ENCODE measurements around the gene CLSTN1.

Gene CLSTN1

DNA sequence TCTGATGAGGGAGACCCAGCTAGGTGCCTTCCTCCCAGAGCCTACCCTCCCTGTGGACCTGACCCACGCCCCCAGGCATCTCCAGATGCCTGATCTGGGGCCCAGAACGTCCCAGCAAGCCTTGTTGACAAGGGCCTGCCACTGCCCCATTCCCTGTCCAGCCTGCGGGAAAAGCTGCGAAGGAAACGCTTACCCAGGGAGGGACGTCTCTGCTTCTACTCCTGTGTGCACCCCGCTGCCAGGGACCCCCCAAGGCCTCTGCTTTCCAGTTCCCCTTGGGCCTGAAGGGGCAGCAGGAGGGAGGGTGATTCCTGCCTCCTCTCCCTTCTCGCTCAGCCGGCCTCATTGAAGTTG is 11.6 kb upstream of the CLSTN1 start:
- TF ChIP-seq BACH2 (CRISPR knock-in tag; IDR thresholded peaks at IDR 0.05; ENCODE audit: borderline replicate concordance) (no peak), ZNF8 (CRISPR knock-in tag; IDR thresholded peaks at IDR 0.05) (no peak)
- TF ChIP-seq, protein P1, sequence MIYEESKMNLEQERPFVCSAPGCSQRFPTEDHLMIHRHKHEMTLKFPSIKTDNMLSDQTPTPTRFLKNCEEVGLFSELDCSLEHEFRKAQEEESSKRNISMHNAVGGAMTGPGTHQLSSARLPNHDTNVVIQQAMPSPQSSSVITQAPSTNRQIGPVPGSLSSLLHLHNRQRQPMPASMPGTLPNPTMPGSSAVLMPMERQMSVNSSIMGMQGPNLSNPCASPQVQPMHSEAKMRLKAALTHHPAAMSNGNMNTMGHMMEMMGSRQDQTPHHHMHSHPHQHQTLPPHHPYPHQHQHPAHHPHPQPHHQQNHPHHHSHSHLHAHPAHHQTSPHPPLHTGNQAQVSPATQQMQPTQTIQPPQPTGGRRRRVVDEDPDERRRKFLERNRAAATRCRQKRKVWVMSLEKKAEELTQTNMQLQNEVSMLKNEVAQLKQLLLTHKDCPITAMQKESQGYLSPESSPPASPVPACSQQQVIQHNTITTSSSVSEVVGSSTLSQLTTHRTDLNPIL (CRISPR knock-in tag; IDR thresholded peaks at IDR 0.05; ENCODE audit: low read depth) = no peak
- no peak for ATAC-seq

- ATAC-seq = no peak
- no peak for TF ChIP-seq TOX (CRISPR knock-in tag; IDR thresholded peaks at IDR 0.05; ENCODE audit: borderline replicate concordance)
- no peak for TF ChIP-seq CSDC2 (CRISPR knock-in tag; IDR thresholded peaks at IDR 0.05)
- TF ChIP-seq BACH2 (CRISPR knock-in tag; IDR thresholded peaks at IDR 0.05; ENCODE audit: borderline replicate concordance) = no peak
- no peak for TF ChIP-seq CSRNP3 (CRISPR knock-in tag; IDR thresholded peaks at IDR 0.05)
- TF ChIP-seq RARB (CRISPR knock-in tag; IDR thresholded peaks at IDR 0.05) = no peak
- no peak for TF ChIP-seq GLIS3 (CRISPR knock-in tag; IDR thresholded peaks at IDR 0.05)
- TF ChIP-seq ZC3H10 (CRISPR knock-in tag; IDR thresholded peaks at IDR 0.05) = no peak
- TF ChIP-seq ZNF565 (CRISPR knock-in tag; conservative IDR thresholded peaks at IDR 0.05; ENCODE audit: low read depth) = no peak
- no peak for TF ChIP-seq ZNF8 (CRISPR knock-in tag; IDR thresholded peaks at IDR 0.05)
- no peak for TF ChIP-seq PPARA (CRISPR knock-in tag; IDR thresholded peaks at IDR 0.05; ENCODE audit: borderline replicate concordance)
- no peak for TF ChIP-seq TCF4 (CRISPR knock-in tag; IDR thresholded peaks at IDR 0.05; ENCODE audit: borderline replicate concordance)
- no peak for TF ChIP-seq OSR1 (CRISPR knock-in tag; IDR thresholded peaks at IDR 0.05)
- no peak for TF ChIP-seq ZNF70 (CRISPR knock-in tag; IDR thresholded peaks at IDR 0.05)
- no peak for TF ChIP-seq ZFP3 (CRISPR knock-in tag; IDR thresholded peaks at IDR 0.05)
- no peak for TF ChIP-seq POU6F1 (CRISPR knock-in tag; IDR thresholded peaks at IDR 0.05; ENCODE audit: borderline replicate concordance, low read depth)
- TF ChIP-seq ZFP30 (CRISPR knock-in tag; IDR thresholded peaks at IDR 0.05) = no peak
- TF ChIP-seq TSHZ2 (CRISPR knock-in tag; IDR thresholded peaks at IDR 0.05) = no peak
- TF ChIP-seq, protein P1 (CRISPR knock-in tag; IDR thresholded peaks at IDR 0.05; ENCODE audit: low read depth) = no peak
Measured at GRCh38 chr1:9833632-9834031, 9.9 kb upstream of the CLSTN1 start.

DNA sequence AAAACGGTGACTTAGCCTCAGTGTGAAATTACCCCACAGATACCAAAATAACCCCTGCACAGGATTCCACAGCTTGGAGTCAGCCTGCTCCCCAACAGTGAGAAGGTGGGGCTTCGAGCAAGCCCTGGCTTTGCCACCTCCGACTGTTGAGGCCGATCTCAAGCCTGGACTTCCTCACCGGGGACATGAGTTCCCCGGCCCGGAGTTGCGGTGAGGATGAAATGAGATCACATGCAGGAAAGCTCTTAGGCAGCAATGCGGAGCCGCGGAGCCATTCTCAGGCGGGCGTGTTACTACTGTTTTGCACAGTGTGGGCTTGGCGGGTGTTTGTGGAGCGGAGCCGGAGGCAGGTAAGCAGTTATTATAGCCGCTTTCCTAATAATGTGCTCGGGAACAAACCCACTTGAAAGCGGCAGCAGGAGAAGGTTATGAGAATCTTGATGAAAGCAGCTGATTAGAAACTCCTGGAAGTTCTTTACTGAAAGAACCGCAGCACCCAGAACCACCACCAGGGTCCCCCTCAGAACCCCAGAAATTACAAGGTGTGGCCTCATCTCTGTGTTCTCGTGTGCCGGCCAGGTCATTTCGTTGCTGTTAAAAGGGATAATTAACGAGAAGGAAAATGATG is 3.9 kb upstream of the CLSTN1 start:
- TF ChIP-seq TCF4 (CRISPR knock-in tag; IDR thresholded peaks at IDR 0.05; ENCODE audit: borderline replicate concordance) (no peak), TOX (CRISPR knock-in tag; IDR thresholded peaks at IDR 0.05; ENCODE audit: borderline replicate concordance) (no peak), ZNF8 (CRISPR knock-in tag; IDR thresholded peaks at IDR 0.05) (no peak), ZFP30 (CRISPR knock-in tag; IDR thresholded peaks at IDR 0.05) (no peak), CSRNP3 (CRISPR knock-in tag; IDR thresholded peaks at IDR 0.05) (no peak), PPARA (CRISPR knock-in tag; IDR thresholded peaks at IDR 0.05; ENCODE audit: borderline replicate concordance) (no peak), ZNF565 (CRISPR knock-in tag; conservative IDR thresholded peaks at IDR 0.05; ENCODE audit: low read depth) (no peak), POU6F1 (CRISPR knock-in tag; IDR thresholded peaks at IDR 0.05; ENCODE audit: borderline replicate concordance, low read depth) (no peak), SNAI2 (CRISPR knock-in tag; IDR thresholded peaks at IDR 0.05) (no peak), ISL1 (CRISPR knock-in tag; IDR thresholded peaks at IDR 0.05) (no peak)
- no peak for ATAC-seq
